Measurements from ENCODE around the gene ASB1. TPM values are rescaled to one million over a fixed set of nuclear protein-coding genes. Genes with fewer than 3 reads are reported as not detected.
A peak's percentile ranks its signal among the peaks of the same experiment; 100 is the strongest.

The ASB1 gene
- polyA plus RNA-seq (2013, experiment 1 of 4): 26.6 TPM
- polyA plus RNA-seq (2013, experiment 2 of 4): 25.7 TPM
- 15.9 TPM for polyA plus RNA-seq (2013, experiment 3 of 4)
- polyA plus RNA-seq (2013, experiment 4 of 4): 18.1 TPM

- H3K27ac ChIP-seq (ENCODE audit: insufficient read depth, low read depth, low read length, poor library complexity, severe bottlenecking): peak within 1 kb of the TSS; percentile 65
- H3K36me3 ChIP-seq (ENCODE audit: control insufficient read depth, insufficient read depth, low read length): no peaks in the 10 kb centered on the region
- H3K27me3 ChIP-seq (ENCODE audit: control insufficient read depth, insufficient read depth, low read length, poor library complexity, severe bottlenecking): no peaks in the 10 kb centered on the region
- H3K9me3 ChIP-seq (ENCODE audit: control insufficient read depth, low read length): no peaks in the 10 kb centered on the region
- H3K4me3 ChIP-seq (ENCODE audit: insufficient read depth, low read depth, low read length): peak within 1 kb of the TSS; percentile 86
- peaks cover 9% of the 10 kb centered on the region for H3K4me1 ChIP-seq (ENCODE audit: control insufficient read depth, insufficient read depth, low read length)
- 0% methylated on average over 104 of the region's 104 CpGs for WGBS, 2 experiments
Measured at GRCh38 chr2:238426568-238427434, at the start of gene ASB1. ASB1 (plus strand) TSS chr2:238426927; CDS start chr2:238427071, 144 bp downstream.

- no peaks in the 10 kb centered on the region for H3K9me3 ChIP-seq (ENCODE audit: control insufficient read depth, low read length)
- H3K4me3 ChIP-seq (ENCODE audit: insufficient read depth, low read depth, low read length): no peak overlapping the region
- no peak overlapping the region for H3K27ac ChIP-seq (ENCODE audit: insufficient read depth, low read depth, low read length, poor library complexity, severe bottlenecking)
- H3K36me3 ChIP-seq (ENCODE audit: control insufficient read depth, insufficient read depth, low read length): no peaks in the 10 kb centered on the region
- WGBS, 2 experiments: 93 to 94% methylated on average over 11 of the region's 11 CpGs
- H3K4me1 ChIP-seq (ENCODE audit: control insufficient read depth, insufficient read depth, low read length): no peaks in the 10 kb centered on the region
- no peaks in the 10 kb centered on the region for H3K27me3 ChIP-seq (ENCODE audit: control insufficient read depth, insufficient read depth, low read length, poor library complexity, severe bottlenecking)
Measured at GRCh38 chr2:238378230-238379095, 48.3 kb upstream of the ASB1 start.

- 89 to 91% methylated on average over 15 of the region's 15 CpGs for WGBS, 2 experiments
- Histone ChIP-seq H3K4me1 (ENCODE audit: control insufficient read depth, insufficient read depth, low read length) (no peaks in the 10 kb centered on the region), H3K4me3 (ENCODE audit: insufficient read depth, low read depth, low read length) (no peak overlapping the region), H3K27ac (ENCODE audit: insufficient read depth, low read depth, low read length, poor library complexity, severe bottlenecking) (no peak overlapping the region), H3K36me3 (ENCODE audit: control insufficient read depth, insufficient read depth, low read length) (no peaks in the 10 kb centered on the region), H3K9me3 (ENCODE audit: control insufficient read depth, low read length) (no peaks in the 10 kb centered on the region), H3K27me3 (ENCODE audit: control insufficient read depth, insufficient read depth, low read length, poor library complexity, severe bottlenecking) (no peaks in the 10 kb centered on the region)
Measured at GRCh38 chr2:238379096-238379810, 47.5 kb upstream of the ASB1 start.

GRCh38 chr2:238380336-238380735 is 46.4 kb upstream of the ASB1 start:
- H3K9me3 ChIP-seq (ENCODE audit: control insufficient read depth, low read length): no peaks in the 10 kb centered on the region
- H3K27me3 ChIP-seq (ENCODE audit: control insufficient read depth, insufficient read depth, low read length, poor library complexity, severe bottlenecking): no peaks in the 10 kb centered on the region
- H3K4me1 ChIP-seq (ENCODE audit: control insufficient read depth, insufficient read depth, low read length): no peaks in the 10 kb centered on the region
- no peak overlapping the region for H3K4me3 ChIP-seq (ENCODE audit: insufficient read depth, low read depth, low read length)
- H3K27ac ChIP-seq (ENCODE audit: insufficient read depth, low read depth, low read length, poor library complexity, severe bottlenecking): no peak overlapping the region
- 91 to 92% methylated on average over 7 of the region's 7 CpGs for WGBS, 2 experiments
- H3K36me3 ChIP-seq (ENCODE audit: control insufficient read depth, insufficient read depth, low read length): no peaks in the 10 kb centered on the region

GRCh38 chr2:238380785-238381184 is 45.9 kb upstream of the ASB1 start:
- H3K4me1 ChIP-seq (ENCODE audit: control insufficient read depth, insufficient read depth, low read length): no peaks in the 10 kb centered on the region

GRCh38 chr2:238381341-238382115 is 45.2 kb upstream of the ASB1 start:
- Histone ChIP-seq H3K4me3 (ENCODE audit: insufficient read depth, low read depth, low read length) (no peak overlapping the region), H3K4me1 (ENCODE audit: control insufficient read depth, insufficient read depth, low read length) (no peaks in the 10 kb centered on the region), H3K9me3 (ENCODE audit: control insufficient read depth, low read length) (no peaks in the 10 kb centered on the region), H3K27ac (ENCODE audit: insufficient read depth, low read depth, low read length, poor library complexity, severe bottlenecking) (no peak overlapping the region), H3K27me3 (ENCODE audit: control insufficient read depth, insufficient read depth, low read length, poor library complexity, severe bottlenecking) (no peaks in the 10 kb centered on the region), H3K36me3 (ENCODE audit: control insufficient read depth, insufficient read depth, low read length) (no peaks in the 10 kb centered on the region)
- 94% methylated on average over 16 of the region's 16 CpGs for WGBS, 2 experiments

More at GRCh38 chr2:238380785-238381184, 45.9 kb upstream of the ASB1 start:
- Histone ChIP-seq H3K36me3 (ENCODE audit: control insufficient read depth, insufficient read depth, low read length) (no peaks in the 10 kb centered on the region), H3K9me3 (ENCODE audit: control insufficient read depth, low read length) (no peaks in the 10 kb centered on the region), H3K4me3 (ENCODE audit: insufficient read depth, low read depth, low read length) (no peak overlapping the region), H3K27me3 (ENCODE audit: control insufficient read depth, insufficient read depth, low read length, poor library complexity, severe bottlenecking) (no peaks in the 10 kb centered on the region), H3K27ac (ENCODE audit: insufficient read depth, low read depth, low read length, poor library complexity, severe bottlenecking) (no peak overlapping the region)
- no CpG with 5 or more reads among the region's 1 CpG for WGBS, 2 experiments

GRCh38 chr2:238382381-238382781 is 44.3 kb upstream of the ASB1 start:
- Histone ChIP-seq H3K27ac (ENCODE audit: insufficient read depth, low read depth, low read length, poor library complexity, severe bottlenecking) (no peak overlapping the region), H3K27me3 (ENCODE audit: control insufficient read depth, insufficient read depth, low read length, poor library complexity, severe bottlenecking) (no peaks in the 10 kb centered on the region), H3K36me3 (ENCODE audit: control insufficient read depth, insufficient read depth, low read length) (no peaks in the 10 kb centered on the region), H3K4me1 (ENCODE audit: control insufficient read depth, insufficient read depth, low read length) (no peaks in the 10 kb centered on the region), H3K4me3 (ENCODE audit: insufficient read depth, low read depth, low read length) (no peak overlapping the region), H3K9me3 (ENCODE audit: control insufficient read depth, low read length) (no peaks in the 10 kb centered on the region)
- 92 to 95% methylated on average over 5 of the region's 5 CpGs for WGBS, 2 experiments

- Histone ChIP-seq H3K27me3 (ENCODE audit: control insufficient read depth, insufficient read depth, low read length, poor library complexity, severe bottlenecking) (no peaks in the 10 kb centered on the region), H3K9me3 (ENCODE audit: control insufficient read depth, low read length) (no peaks in the 10 kb centered on the region), H3K36me3 (ENCODE audit: control insufficient read depth, insufficient read depth, low read length) (no peaks in the 10 kb centered on the region), H3K4me3 (ENCODE audit: insufficient read depth, low read depth, low read length) (no peak overlapping the region), H3K27ac (ENCODE audit: insufficient read depth, low read depth, low read length, poor library complexity, severe bottlenecking) (no peak overlapping the region), H3K4me1 (ENCODE audit: control insufficient read depth, insufficient read depth, low read length) (no peaks in the 10 kb centered on the region)
- WGBS, 2 experiments: 93 to 94% methylated on average over 5 of the region's 5 CpGs
Measured at GRCh38 chr2:238383135-238383534, 43.6 kb upstream of the ASB1 start.

- Histone ChIP-seq H3K4me3 (ENCODE audit: insufficient read depth, low read depth, low read length) (no peak overlapping the region), H3K9me3 (ENCODE audit: control insufficient read depth, low read length) (no peaks in the 10 kb centered on the region), H3K4me1 (ENCODE audit: control insufficient read depth, insufficient read depth, low read length) (no peaks in the 10 kb centered on the region), H3K27ac (ENCODE audit: insufficient read depth, low read depth, low read length, poor library complexity, severe bottlenecking) (no peak overlapping the region), H3K36me3 (ENCODE audit: control insufficient read depth, insufficient read depth, low read length) (no peaks in the 10 kb centered on the region), H3K27me3 (ENCODE audit: control insufficient read depth, insufficient read depth, low read length, poor library complexity, severe bottlenecking) (no peaks in the 10 kb centered on the region)
- WGBS, 2 experiments: 95 to 97% methylated on average over 7 of the region's 7 CpGs
Measured at GRCh38 chr2:238383743-238384380, 42.9 kb upstream of the ASB1 start.

Measured in ectodermal cell (in vitro differentiated cells).